Lung (tissue), 12 donors: ENCODE data around the gene SLC25A23. TPM values are rescaled to one million over a fixed set of nuclear protein-coding genes. Genes with fewer than 3 reads are reported as not detected.

Experiments
- ATAC-seq: fragments of 200-7000 bp; cut with Tn5 transposase; one replicate; pipeline ENCODE4 v1.9.1; 2020; ENCODE audit warnings: moderate number of reproducible peaks; ENCODE audit not compliant: insufficient read depth, low FRiP score
- DNase-seq, 3 donors: peaks; one replicate each; pipeline ENCODE4 v3.0.0-alpha.2; 2013 to 2017
- H3K27ac ChIP-seq, 2 donors: one replicate each; pipeline ENCODE4 v1.5.1; 2013; ENCODE audit warnings: mild to moderate bottlenecking in 2 of 2, moderate library complexity in 2 of 2, control low read depth in 1 of 2, inconsistent platforms in 1 of 2, low read depth in 1 of 2, low read length in 1 of 2
- H3K27me3 ChIP-seq, 3 donors: one replicate each; pipeline ENCODE4 v1.5.1; 2013; ENCODE audit warnings: low read length in 2 of 3; ENCODE audit not compliant: control insufficient read depth in 3 of 3, insufficient read depth in 3 of 3
- H3K36me3 ChIP-seq, 4 donors: one replicate each; pipeline ENCODE4 v1.5.1; 2013; ENCODE audit warnings: low read length in 4 of 4, mild to moderate bottlenecking in 1 of 4, moderate library complexity in 1 of 4; ENCODE audit not compliant: control insufficient read depth in 4 of 4, insufficient read depth in 4 of 4
- H3K4me1 ChIP-seq, 5 donors: one replicate each; pipeline ENCODE4 v1.5.1; 2013; ENCODE audit warnings: low read length in 5 of 5, mild to moderate bottlenecking in 2 of 5, moderate library complexity in 1 of 5; ENCODE audit not compliant: control insufficient read depth in 5 of 5, insufficient read depth in 5 of 5
- H3K4me3 ChIP-seq: one replicate; pipeline ENCODE4 v1.5.1; 2013; ENCODE audit warnings: mild to moderate bottlenecking, control low read depth, moderate library complexity
- H3K9ac ChIP-seq, 2 donors: one replicate each; pipeline ENCODE4 v1.5.1; 2013; ENCODE audit warnings: low read length in 2 of 2, control low read depth in 1 of 2; ENCODE audit not compliant: insufficient read depth in 1 of 2
- H3K9me3 ChIP-seq, 4 donors: one replicate each; pipeline ENCODE4 v1.5.1; 2013; ENCODE audit warnings: low read length in 3 of 4, mild to moderate bottlenecking in 1 of 4, moderate library complexity in 1 of 4; ENCODE audit not compliant: control insufficient read depth in 4 of 4, insufficient read depth in 3 of 4
- WGBS, 2 donors: extraction: QIAGEN DNeasy Blood & Tissue Kit; methylation state at CpG; one replicate each; pipeline ENCODE4 v1.1.7; 2013; 5-methylcytosine and 5-hydroxymethylcytosine counted together
- polyA plus RNA-seq, 2 donors: library from polyadenylated mRNA; stranded (reverse); fragments of 200-250 nt; gene quantifications; one replicate each; pipeline ENCODE4 v1.2.1, GENCODE V29; 2013
- total RNA-seq, 2 donors: library from RNA; depleted of rRNA in 1 of 2; stranded (reverse); fragments of >200 nt in 1 of 2; gene quantifications; one replicate each; pipeline ENCODE4 v1.2.1, GENCODE V29; 2014 to 2021
- TF ChIP-seq, protein P1 (sequence below): IDR thresholded peaks from 2 replicates; pipeline ENCODE4 v1.5.1; 2012; ENCODE audit warnings: mild to moderate bottlenecking; ENCODE audit errors: control extremely low read depth, extremely low read depth
- donor health status: control.
- donor health status: control.
- donor health status: Bipolar disorder and iron deficiency.
- donor health status: healthy.
- donor health status: DM: yes; HTN: yes; CAD: no.

Gene SLC25A23
- total and polyA plus RNA-seq, 4 donors, result 15.7 to 49.5 (median 44.5) TPM

DNA sequence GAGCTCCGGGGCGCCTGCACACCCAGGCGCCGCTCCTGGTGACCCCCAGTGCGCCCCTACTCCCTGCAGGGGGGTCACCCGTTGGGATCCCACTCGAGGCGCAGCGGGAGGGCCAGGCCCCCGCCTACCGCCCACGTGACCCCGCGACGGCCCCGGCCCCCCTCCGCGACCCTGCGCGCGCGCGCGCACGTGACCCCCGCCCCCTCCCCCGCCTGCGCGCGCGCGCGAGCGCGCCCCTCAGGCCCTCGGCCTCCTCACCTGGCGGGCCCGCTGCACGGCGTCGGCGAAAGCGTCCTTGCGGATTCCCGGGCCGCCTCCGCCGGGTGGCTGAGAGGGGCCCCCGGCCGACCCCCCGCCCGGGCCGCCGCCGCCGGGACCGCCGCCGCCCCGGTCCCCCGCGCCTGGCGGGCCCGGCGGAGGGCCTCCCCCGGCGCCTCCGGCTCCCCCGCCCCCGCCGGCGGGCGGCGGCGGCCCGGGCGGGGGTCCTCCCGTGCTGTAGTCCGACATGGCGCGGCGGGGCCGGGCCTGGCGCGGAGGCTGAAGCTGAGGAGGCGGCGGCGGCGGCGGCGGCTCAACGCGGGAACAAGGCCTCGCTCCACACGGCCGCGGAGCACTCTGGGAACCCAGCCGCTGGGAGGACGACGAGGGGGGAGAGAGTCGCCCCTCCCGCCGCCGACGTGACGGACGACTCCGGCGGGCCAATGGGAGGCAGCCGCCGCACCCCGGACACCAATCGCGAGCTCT is 35.2 kb downstream of the SLC25A23 start, which contains the start of gene KHSRP:
KHSRP (minus strand) TSS at position 617 of the 744 bp plus-strand sequence; CDS start at position 507, 110 bp downstream.
- Histone ChIP-seq H3K27ac (peak within 1 kb of the TSS; percentile 65 to 85), H3K4me3 (peak within 1 kb of the TSS; percentile 67), H3K9me3 (no peaks in the 10 kb centered on the region), H3K27me3 (no peaks in the 10 kb centered on the region), H3K36me3 (peaks cover 0 to 28% (median 21%) of the 10 kb centered on the region in 4 donors), H3K9ac (peak within 1 kb of the TSS; percentile 46 to 93), H3K4me1 (peaks cover 0 to 21% (median 13%) of the 10 kb centered on the region in 5 donors)
- ATAC-seq (no peak), DNase-seq (peak in 1 of 3 donors; percentile 23)
- TF ChIP-seq, protein P1, sequence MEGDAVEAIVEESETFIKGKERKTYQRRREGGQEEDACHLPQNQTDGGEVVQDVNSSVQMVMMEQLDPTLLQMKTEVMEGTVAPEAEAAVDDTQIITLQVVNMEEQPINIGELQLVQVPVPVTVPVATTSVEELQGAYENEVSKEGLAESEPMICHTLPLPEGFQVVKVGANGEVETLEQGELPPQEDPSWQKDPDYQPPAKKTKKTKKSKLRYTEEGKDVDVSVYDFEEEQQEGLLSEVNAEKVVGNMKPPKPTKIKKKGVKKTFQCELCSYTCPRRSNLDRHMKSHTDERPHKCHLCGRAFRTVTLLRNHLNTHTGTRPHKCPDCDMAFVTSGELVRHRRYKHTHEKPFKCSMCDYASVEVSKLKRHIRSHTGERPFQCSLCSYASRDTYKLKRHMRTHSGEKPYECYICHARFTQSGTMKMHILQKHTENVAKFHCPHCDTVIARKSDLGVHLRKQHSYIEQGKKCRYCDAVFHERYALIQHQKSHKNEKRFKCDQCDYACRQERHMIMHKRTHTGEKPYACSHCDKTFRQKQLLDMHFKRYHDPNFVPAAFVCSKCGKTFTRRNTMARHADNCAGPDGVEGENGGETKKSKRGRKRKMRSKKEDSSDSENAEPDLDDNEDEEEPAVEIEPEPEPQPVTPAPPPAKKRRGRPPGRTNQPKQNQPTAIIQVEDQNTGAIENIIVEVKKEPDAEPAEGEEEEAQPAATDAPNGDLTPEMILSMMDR, result no peak
- 0% methylated on average over 40 to 114 of the region's 114 CpGs for WGBS, 2 donors

DNA sequence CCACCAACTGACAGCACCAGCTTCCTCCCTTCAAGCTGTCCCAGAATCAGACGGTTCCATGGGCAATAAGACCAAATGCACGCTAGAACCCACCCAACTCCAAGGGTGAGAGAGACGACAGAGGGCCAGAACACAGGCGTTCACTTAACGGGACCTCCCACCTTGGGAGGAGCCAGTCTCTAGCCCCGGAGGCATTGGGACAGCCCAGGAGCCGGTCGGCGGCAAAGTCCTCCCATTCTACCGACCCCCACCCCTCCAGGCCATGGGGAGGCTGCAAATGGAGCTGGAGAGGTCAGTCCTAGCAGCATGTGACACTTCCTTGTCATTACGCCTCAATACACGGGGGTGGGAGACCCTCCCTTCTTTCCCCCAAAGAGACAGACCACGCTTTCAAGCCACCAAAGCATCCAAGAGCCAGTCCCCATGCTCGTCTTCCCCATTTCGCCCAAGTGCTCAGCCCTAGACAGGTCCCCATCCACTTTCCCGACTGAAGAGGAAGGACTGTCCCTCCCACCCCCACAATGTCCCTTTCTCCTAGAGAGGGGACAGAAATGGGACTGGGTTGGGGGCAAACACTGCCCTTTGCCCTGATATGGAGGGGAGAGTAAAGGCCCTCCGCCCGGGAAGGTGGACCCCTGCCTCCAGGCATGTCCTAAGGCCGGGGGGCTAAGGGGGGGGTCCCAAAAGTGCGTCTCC is 35.9 kb downstream of the SLC25A23 start:
- no peaks in the 10 kb centered on the region for H3K9me3 ChIP-seq
- peak overlapping the region; percentile 21 to 35 for H3K27ac ChIP-seq
- H3K4me3 ChIP-seq, result peak overlapping the region; percentile 67
- TF ChIP-seq, protein P1, result no peak
- WGBS, 2 donors, result 0 to 1% methylated on average over 20 of the region's 20 CpGs
- DNase-seq (peak; percentile 53 to 55 (median 55)), ATAC-seq (no peak)
- peaks cover 0 to 21% (median 13%) of the 10 kb centered on the region in 5 donors for H3K4me1 ChIP-seq
- peaks cover 0 to 34% (median 26%) of the 10 kb centered on the region in 4 donors for H3K36me3 ChIP-seq
- no peaks in the 10 kb centered on the region for H3K27me3 ChIP-seq
- peak overlapping the region; percentile 46 to 93 for H3K9ac ChIP-seq

DNA sequence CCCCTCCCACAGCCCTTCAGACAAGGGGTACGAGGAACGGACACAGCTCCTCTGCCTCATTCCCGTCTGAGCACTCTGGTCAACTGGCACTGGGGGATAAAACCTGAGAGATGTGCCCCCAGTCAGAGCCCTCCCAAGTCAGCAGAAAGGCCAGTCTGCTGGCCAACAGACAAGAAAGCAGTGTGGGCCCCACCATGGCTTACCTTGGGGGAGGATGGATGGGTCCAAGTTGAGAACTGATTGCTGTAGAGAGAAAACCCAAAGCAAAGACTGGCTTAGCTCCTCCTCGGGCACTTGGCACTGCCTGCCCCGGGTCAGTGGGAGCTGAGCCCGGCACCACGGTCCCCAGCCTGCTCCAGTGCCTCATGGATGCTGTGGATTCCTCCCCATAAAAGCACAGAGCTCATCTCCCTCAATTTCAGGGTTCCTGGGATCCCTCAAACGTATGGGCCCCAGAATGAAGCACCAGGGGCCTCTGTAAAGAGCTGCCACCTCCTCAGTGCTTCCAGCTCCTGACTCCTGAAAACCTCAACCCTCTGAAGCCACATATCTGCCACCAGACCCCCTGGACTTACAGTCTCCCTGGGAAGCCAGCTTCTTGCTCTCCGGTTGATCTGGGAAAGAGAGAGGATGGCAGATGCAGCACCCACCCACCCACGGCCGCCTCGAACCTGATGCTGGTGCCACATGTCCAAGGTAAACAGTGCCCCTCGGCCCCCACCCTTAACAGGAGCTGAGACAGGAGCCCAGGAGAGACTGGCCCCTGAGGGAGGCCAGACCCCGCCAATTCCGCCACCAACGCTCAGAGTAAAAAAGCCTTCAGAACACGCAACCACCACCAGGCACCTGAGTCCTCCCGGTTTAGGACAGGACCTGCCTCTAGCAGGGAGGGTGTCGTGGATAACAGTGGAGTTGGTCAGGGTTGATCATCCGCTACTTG is 38.2 kb downstream of the SLC25A23 start:
- Histone ChIP-seq H3K9me3 (no peaks in the 10 kb centered on the region), H3K27me3 (no peaks in the 10 kb centered on the region), H3K36me3 (peaks cover 4 to 57% (median 42%) of the 10 kb centered on the region in 4 donors), H3K9ac (peak overlapping the region in 1 of 2 donors; percentile 24), H3K4me3 (no peak overlapping the region), H3K27ac (no peak overlapping the region), H3K4me1 (peaks cover 0 to 21% (median 13%) of the 10 kb centered on the region in 5 donors)
- ATAC-seq (no peak), DNase-seq (no peak)
- 86 to 88% methylated on average over 20 of the region's 20 CpGs for WGBS, 2 donors
- TF ChIP-seq, protein P1, result no peak
